ENCODE data around the gene AEBP2. TPM values are rescaled to one million over a fixed set of nuclear protein-coding genes. Genes with fewer than 3 reads are reported as not detected.

The AEBP2 gene
- total and polyA plus RNA-seq, 2 of the 8 experiments (the other 6 are each of a cell fraction or from before 2014, with no cell fraction given): 13.6 to 61.4 TPM

DNA sequence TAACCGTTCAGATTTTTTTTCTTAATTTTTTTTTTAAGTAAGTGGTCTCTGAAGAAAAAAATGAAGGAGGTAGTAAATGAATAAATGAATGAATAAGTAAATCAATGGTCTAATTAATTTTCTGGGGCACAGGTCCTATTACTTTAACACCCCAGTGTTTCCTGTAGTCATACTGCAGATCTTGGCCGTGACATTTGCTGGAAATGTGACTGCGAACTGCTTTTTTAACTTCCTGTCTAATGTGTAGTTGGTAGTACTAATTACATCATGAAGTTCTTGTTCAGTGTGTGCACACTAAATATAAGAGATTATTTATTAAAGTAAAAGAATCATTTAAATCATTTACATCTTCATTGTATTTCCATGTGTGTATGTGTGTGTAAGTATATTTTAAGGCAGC, 45.4 kb downstream of the AEBP2 start:
- Histone ChIP-seq H3K4me1 (replicated peaks in 1 of 4; ENCODE audit: control insufficient read depth in 3 of 4, insufficient read depth in 4 of 4, low read length in 3 of 4) (peaks cover 3 to 14% (median 9%) of the 10 kb centered on the region in 4 experiments), H3K79me1 (ENCODE audit: low read depth, low read length) (peaks cover 4% of the 10 kb centered on the region; the same call in 1 of the 2 replicates), H3K27ac (ENCODE audit: low read depth, low read length) (no peak overlapping the region), H4K5ac (ENCODE audit: insufficient read length, low read depth, low read length) (no peak overlapping the region), H3K23ac (ENCODE audit: insufficient read length) (no peak overlapping the region), H4K8ac (ENCODE audit: extremely low read depth, insufficient read depth, low read length) (no peak overlapping the region), H3K4me3 (ENCODE audit: extremely low read depth in 1 of 4, insufficient read depth in 2 of 4, low read depth in 3 of 4, low read length in 4 of 4) (no peak overlapping the region), H3K9ac (replicated peaks in 1 of 4; ENCODE audit: extremely low read depth in 1 of 4, low read depth in 3 of 4, low read length in 3 of 4) (no peak overlapping the region), H2BK5ac (ENCODE audit: low read depth, low read length) (no peak overlapping the region), H3K36me3 (ENCODE audit: control insufficient read depth in 2 of 4, insufficient read depth in 4 of 4, low read length in 3 of 4) (peaks cover 0 to 11% (median 0%) of the 10 kb centered on the region in 4 experiments; a peak in 2 of 8 replicates), H2BK15ac (ENCODE audit: low read length) (no peak overlapping the region), H3K56ac (replicated peaks; ENCODE audit: insufficient read length, low read depth, low read length) (no peak overlapping the region), H2BK12ac (ENCODE audit: low read depth, low read length) (no peak overlapping the region), H3K14ac (ENCODE audit: insufficient read length) (no peak overlapping the region), H3K79me2 (ENCODE audit: control insufficient read depth in 1 of 2, insufficient read depth in 2 of 2, low read length in 2 of 2) (peaks cover 29 to 99% of the 10 kb centered on the region in 2 experiments), H3K9me3 (ENCODE audit: insufficient read depth in 2 of 2, low read depth in 1 of 2, low read length in 1 of 2) (no peaks in the 10 kb centered on the region), H3K18ac (ENCODE audit: extremely low read depth, low read length) (no peak overlapping the region), H4K20me1 (replicated peaks in 1 of 2; ENCODE audit: control insufficient read depth in 1 of 2, insufficient read depth in 2 of 2, low read length in 2 of 2) (peaks cover 23% of the 10 kb centered on the region in 2 experiments), H3K4me2 (ENCODE audit: insufficient read depth in 1 of 2, low read depth in 2 of 2, low read length in 2 of 2) (no peak overlapping the region), H2AK5ac (ENCODE audit: low read depth, low read length) (no peak overlapping the region), H2BK20ac (ENCODE audit: low read length) (no peak overlapping the region), H4K91ac (replicated peaks; ENCODE audit: insufficient read length, low read length) (no peak overlapping the region), H2BK120ac (replicated peaks; ENCODE audit: low read depth, low read length) (no peak overlapping the region), H3K27me3 (replicated peaks in 1 of 4; ENCODE audit: control insufficient read depth in 3 of 4, extremely low read depth in 1 of 4, insufficient read depth in 3 of 4, low read length in 3 of 4) (no peaks in the 10 kb centered on the region), H2AFZ (ENCODE audit: low read length) (no peak overlapping the region), H3K4ac (replicated peaks; ENCODE audit: insufficient read length, low read depth, low read length) (no peak overlapping the region), H3K23me2 (ENCODE audit: low read depth, low read length) (no peaks in the 10 kb centered on the region)
- TF ChIP-seq HDAC2 (IDR thresholded peaks at IDR 0.05; ENCODE audit: borderline replicate concordance in 1 of 2, low read depth in 2 of 2, low read length in 2 of 2) (no peak), RBBP5 (IDR thresholded peaks at IDR 0.05; ENCODE audit: borderline replicate concordance, low read depth, low read length) (no peak), TCF12 (IDR thresholded peaks at IDR 0.05; ENCODE audit: low read depth, low read length) (no peak), RXRA (IDR thresholded peaks at IDR 0.05; ENCODE audit: insufficient read depth, low read depth, low read length) (no peak), SRF (IDR thresholded peaks at IDR 0.05; ENCODE audit: low read depth, low read length) (no peak), BACH1 (IDR thresholded peaks at IDR 0.05; ENCODE audit: low read length) (no peak), SIX5 (IDR thresholded peaks at IDR 0.05; ENCODE audit: low read depth, low read length) (no peak), BCL11A (IDR thresholded peaks at IDR 0.05; ENCODE audit: low read depth in 2 of 2, low read length in 2 of 2) (no peak), EP300 (IDR thresholded peaks at IDR 0.05; ENCODE audit: borderline replicate concordance in 1 of 2, low read depth in 2 of 2, low read length in 2 of 2) (no peak)
- DNase-seq (ENCODE audit: low read depth in 1 of 2, low spot score in 2 of 2) (no peak), FAIRE-seq (no peak)
- ChIA-PET POLR2A (ENCODE audit: partially characterized antibody) (interaction anchor here (0.8 kb wide), 1 partner anchor 50 kb away, joined by 3 read pairs; no protein-coding TSS in a partner anchor), CTCF (ENCODE audit: partially characterized antibody) (no interaction called here)
- 92% methylated on average over 3 of the region's 3 CpGs; no CpG with 5 or more reads in 1 of the 2 experiments for WGBS, 2 experiments (ENCODE audit: extremely low coverage in 1 of 2, insufficient coverage in 1 of 2, insufficient read length in 1 of 2, insufficient replicate concordance in 2 of 2, low coverage in 1 of 2, low lambda C conversion rate in 2 of 2, missing lambda C conversion rate in 1 of 2)

All from H1 (cell line).